ENCODE measurements around the gene TRAPPC3. TPM values are rescaled to one million over a fixed set of nuclear protein-coding genes. Genes with fewer than 3 reads are reported as not detected.

Gene TRAPPC3
- total RNA-seq, 1 experiment from 2014 or later = 52.7 TPM

- Histone ChIP-seq H3K4me1 (ENCODE audit: insufficient read depth, low read length) (no peaks in the 10 kb centered on the region), H2BK15ac (ENCODE audit: low read depth, low read length) (no peak within 1 kb of the TSS)
Observed at GRCh38 chr1:36088577-36089392, 60.5 kb downstream of the TRAPPC3 start, which contains the start of gene ADPRS. TSS of gene ADPRS (plus strand) at chr1:36088892. CDS start at chr1:36088905, 13 bp downstream.

More at GRCh38 chr1:36088577-36089392, 60.5 kb downstream of the TRAPPC3 start, which contains the start of gene ADPRS:
- Histone ChIP-seq H3K27ac (ENCODE audit: insufficient read length, low read depth, low read length) (no peak within 1 kb of the TSS), H4K8ac (replicated peaks; ENCODE audit: insufficient read length, low read depth, low read length) (no peak within 1 kb of the TSS), H3K27me3 (ENCODE audit: insufficient read depth, low read length) (no peaks in the 10 kb centered on the region), H2BK20ac (ENCODE audit: low read depth, low read length, poor library complexity, severe bottlenecking) (no peak within 1 kb of the TSS), H4K20me1 (ENCODE audit: control insufficient read depth, insufficient read depth, insufficient read length) (no peaks in the 10 kb centered on the region), H2BK5ac (ENCODE audit: insufficient read length, low read length) (no peak within 1 kb of the TSS), H3K4me2 (ENCODE audit: insufficient read depth, insufficient read length, low read length) (peak within 1 kb of the TSS; percentile 91), H2AFZ (ENCODE audit: low read length) (no peak within 1 kb of the TSS), H3K18ac (ENCODE audit: insufficient read length, low read depth, low read length) (peak within 1 kb of the TSS; percentile 44), H3K4ac (ENCODE audit: low read depth, low read length) (no peak within 1 kb of the TSS), H3T11ph (ENCODE audit: low read length) (no peak within 1 kb of the TSS), H3K9ac (ENCODE audit: extremely low read depth, insufficient read length, low read length) (peak within 1 kb of the TSS; percentile 63), H3K79me2 (ENCODE audit: insufficient read depth, low read length) (peaks cover 2% of the 10 kb centered on the region; the same call in 1 of the 2 replicates), H3K23me2 (ENCODE audit: insufficient read length, low read depth, low read length, poor library complexity, severe bottlenecking) (peaks cover 11% of the 10 kb centered on the region), H2BK120ac (ENCODE audit: low read depth, low read length, poor library complexity, severe bottlenecking) (no peak within 1 kb of the TSS), H3K79me1 (ENCODE audit: insufficient read depth, low read depth, low read length, poor library complexity, severe bottlenecking) (no peaks in the 10 kb centered on the region), H2BK12ac (ENCODE audit: insufficient read length, low read depth, low read length) (no peak within 1 kb of the TSS), H4K91ac (ENCODE audit: insufficient read length, low read depth, low read length) (no peak within 1 kb of the TSS), H4K5ac (ENCODE audit: insufficient read length, low read depth, low read length) (no peak within 1 kb of the TSS), H3K9me3 (ENCODE audit: control insufficient read depth, low read depth, low read length) (no peaks in the 10 kb centered on the region), H3K14ac (ENCODE audit: insufficient read depth, low read length) (peak within 1 kb of the TSS; percentile 56; the same call in 1 of the 2 replicates), H3K56ac (ENCODE audit: insufficient read length, low read depth, low read length) (no peak within 1 kb of the TSS), H2AK5ac (ENCODE audit: insufficient read length, low read length) (no peak within 1 kb of the TSS), H3K23ac (ENCODE audit: insufficient read length, low read depth, low read length) (no peak within 1 kb of the TSS)
- Mint-ChIP-seq H3K9me3 (no peaks in the 10 kb centered on the region; a peak in 1 of 5 replicates), H3K27ac (peak within 1 kb of the TSS; percentile 41 to 90 (median 46); a peak in 6 of 7 replicates), H3K36me3 (ENCODE audit: insufficient read depth in 1 of 3, low read depth in 3 of 3) (peaks cover 21 to 32% (median 30%) of the 10 kb centered on the region in 3 experiments; a peak in 6 of 7 replicates), H3K27me3 (ENCODE audit: low read depth) (peaks cover 8% of the 10 kb centered on the region), H3K4me1 (peaks cover 17 to 25% of the 10 kb centered on the region in 2 experiments), H3K4me3 (peak within 1 kb of the TSS; percentile 87)
- TF ChIP-seq CTCF (conservative IDR thresholded peaks at IDR 0.05) = peak; percentile 99
- peak; percentile 92 for DNase-seq
- no CpG with 5 or more reads among the region's 84 CpGs for WGBS (ENCODE audit: extremely low coverage, insufficient read length, low lambda C conversion rate)
